Endometrial microvascular endothelial cells (primary cell): ENCODE results near the gene CTDP1. TPM values are rescaled to one million over a fixed set of nuclear protein-coding genes. Genes with fewer than 3 reads are reported as not detected.
"Not testable (repeated sequence)": the region's sequence is repeated elsewhere in the genome, so short reads cannot be mapped to it uniquely, and the experiment has no call there.

Experiments
- in situ Hi-C: cut with HindIII; loops from 2 replicates; pipeline ENCODE4 v1.10.0; 2017; ENCODE audit warnings: low sequenced_read_pairs, low pct_unique_long_range_greater_than_20kb; ENCODE audit errors: inconsistent ontology term
- total RNA-seq: library from RNA; depleted of rRNA; stranded (reverse); fragments of >200 nt; gene quantifications from one replicate; pipeline ENCODE4 v1.2.3, GENCODE V29; 2015; ENCODE audit errors: inconsistent ontology term

Gene CTDP1
- total RNA-seq, 1 donor from 2014 or later, result 26.1 TPM

- in situ Hi-C loops, result no loop called here
These were observed 687 bp downstream of the CTDP1 start for GRCh38 chr18:79680100-79680879.

- in situ Hi-C loops, result no loop called here
These were observed 1.3 kb downstream of the CTDP1 start for GRCh38 chr18:79680891-79681339.

GRCh38 chr18:79681484-79682387, 2.1 kb downstream of the CTDP1 start:
- in situ Hi-C loops, result no loop called here

- in situ Hi-C loops, result no loop called here
These were observed 2.9 kb downstream of the CTDP1 start for GRCh38 chr18:79682481-79682880.

GRCh38 chr18:79682894-79683625, 3.5 kb downstream of the CTDP1 start:
- in situ Hi-C loops, result no loop called here

GRCh38 chr18:79683626-79684282, 4.2 kb downstream of the CTDP1 start:
- in situ Hi-C loops, result no loop called here

- in situ Hi-C loops, result no loop called here
These were observed 4.7 kb downstream of the CTDP1 start for GRCh38 chr18:79684283-79684631.

- in situ Hi-C loops, result no loop called here
These were observed 5.2 kb downstream of the CTDP1 start for GRCh38 chr18:79684787-79685186.

- in situ Hi-C loops, result no loop called here
These were observed 5.7 kb downstream of the CTDP1 start for GRCh38 chr18:79685281-79685680.

GRCh38 chr18:79685971-79686370, 6.4 kb downstream of the CTDP1 start:
- in situ Hi-C loops, result no loop called here

GRCh38 chr18:79687806-79688205, 8.2 kb downstream of the CTDP1 start:
- in situ Hi-C loops, result no loop called here

- in situ Hi-C loops, result no loop called here
These were observed 10.5 kb downstream of the CTDP1 start for GRCh38 chr18:79690071-79690470.

GRCh38 chr18:79690586-79691482, 11.2 kb downstream of the CTDP1 start:
- in situ Hi-C loops, result no loop called here

- in situ Hi-C loops, result no loop called here
These were observed 12.5 kb downstream of the CTDP1 start for GRCh38 chr18:79692056-79692455.

- in situ Hi-C loops, result no loop called here
These were observed 13.3 kb downstream of the CTDP1 start for GRCh38 chr18:79692886-79693285.

GRCh38 chr18:79693561-79694205, 14.1 kb downstream of the CTDP1 start:
- in situ Hi-C loops, result no loop called here

- in situ Hi-C loops, result not testable (repeated sequence)
These were observed 14.7 kb downstream of the CTDP1 start for GRCh38 chr18:79694206-79694894.
